Right forelimb (tissue), 1 donor: ENCODE measurements around the gene GDPD5.

Experiments
- DNase-seq: peaks from one replicate; pipeline ENCODE4 v3.0.0-alpha.2; 2018

Gene GDPD5

GRCh38 chr11:75514596-75514995 lies 11.1 kb downstream of the GDPD5 start:
- no peak for DNase-seq

DNA sequence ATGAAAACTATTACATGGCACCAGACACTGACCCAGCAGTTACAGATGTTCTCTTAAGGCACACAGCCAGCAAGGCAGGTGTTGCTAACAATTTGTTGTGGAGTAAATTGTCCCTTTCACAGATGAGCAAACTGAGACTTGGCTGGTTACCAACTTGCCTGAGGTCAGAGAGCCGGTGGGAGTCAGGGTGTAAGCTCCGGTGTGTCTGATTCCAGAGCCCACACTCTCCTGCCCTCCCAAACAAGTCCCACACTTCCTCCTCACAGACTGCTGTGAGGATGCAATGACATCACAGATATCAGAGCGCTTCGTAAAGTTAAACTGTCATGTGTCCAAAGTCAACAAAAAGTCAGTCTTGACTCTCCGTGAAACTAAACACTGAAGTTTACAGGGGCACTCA lies 12.5 kb downstream of the GDPD5 start:
- no peak for DNase-seq

DNA sequence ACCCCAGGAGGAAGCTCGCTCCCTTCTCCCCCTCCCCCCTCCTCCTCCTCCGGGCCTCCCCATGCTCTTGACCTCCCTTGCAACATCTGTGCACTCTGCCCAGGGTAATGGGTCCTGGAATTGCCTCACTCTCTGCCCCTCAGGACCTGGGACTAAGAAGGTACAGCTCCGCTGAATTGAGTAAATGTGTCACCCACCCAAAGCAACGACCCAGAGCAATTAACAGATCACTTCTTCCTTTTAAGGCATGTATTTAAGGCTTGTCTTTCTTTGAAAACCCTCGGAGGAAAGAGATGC lies 15.1 kb downstream of the GDPD5 start:
- DNase-seq: no peak

DNA sequence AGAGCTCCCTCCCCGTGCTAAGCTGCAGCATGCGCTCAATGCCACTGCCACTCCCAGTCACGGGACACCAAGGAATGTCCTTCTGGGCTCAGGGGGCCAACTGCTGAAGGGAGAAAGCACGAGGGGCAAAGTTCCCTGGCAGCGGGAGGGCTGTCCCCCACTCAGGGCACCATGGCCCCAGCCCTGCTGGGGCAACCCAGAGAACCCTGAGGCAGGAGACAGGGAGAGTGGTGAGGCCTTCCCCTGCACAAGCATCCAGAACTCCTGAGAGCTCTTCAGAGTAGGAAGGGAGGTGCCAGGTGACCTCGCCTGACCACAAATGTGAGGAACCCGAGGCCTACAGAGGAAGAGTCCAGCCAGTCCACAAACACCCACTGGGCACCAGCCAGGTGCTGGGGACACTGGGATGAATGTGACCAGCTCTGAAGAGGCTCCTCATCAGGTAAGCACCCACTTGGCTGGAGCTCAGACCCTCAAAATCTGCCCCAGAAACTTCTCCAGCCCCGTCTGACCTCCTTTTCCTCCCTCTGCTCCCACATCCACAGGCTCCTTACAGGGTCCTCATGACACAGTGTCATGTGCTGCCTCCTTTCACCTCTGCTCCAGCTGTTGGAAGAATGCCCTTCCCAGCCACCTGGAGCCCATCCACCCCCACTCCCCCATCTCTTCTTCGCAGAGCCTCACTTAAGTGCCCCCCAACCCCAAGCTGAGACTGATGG lies 15.6 kb downstream of the GDPD5 start:
- no peak for DNase-seq

- DNase-seq: no peak
Observed at GRCh38 chr11:75509020-75509720, 16.6 kb downstream of the GDPD5 start.

GRCh38 chr11:75508051-75508561 lies 17.6 kb downstream of the GDPD5 start:
- no peak for DNase-seq

- no peak for DNase-seq
Observed at GRCh38 chr11:75507571-75507970, 18.2 kb downstream of the GDPD5 start.

- DNase-seq: no peak
Observed at GRCh38 chr11:75506827-75507226, 18.9 kb downstream of the GDPD5 start.

- DNase-seq: no peak
Observed at GRCh38 chr11:75505916-75506692, 19.6 kb downstream of the GDPD5 start.

DNA sequence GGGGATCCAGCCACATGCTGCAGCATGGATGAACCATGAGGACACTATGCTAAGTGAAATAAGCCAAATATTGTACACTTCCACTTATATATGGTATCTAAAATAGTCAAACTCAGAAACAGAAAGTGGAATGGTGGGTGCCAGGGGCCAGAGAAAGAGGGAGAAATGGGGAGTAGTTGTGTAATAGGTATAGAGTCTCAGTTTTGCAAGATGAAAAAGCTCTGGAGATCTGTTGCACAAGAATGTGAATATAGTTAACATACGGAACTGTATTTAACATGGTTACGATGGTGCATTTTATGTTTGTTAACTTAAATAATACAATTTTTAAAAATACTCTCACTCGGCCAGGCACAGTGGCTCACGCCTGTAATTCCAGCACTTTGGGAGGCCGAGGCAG lies 21.2 kb downstream of the GDPD5 start:
- no peak for DNase-seq

DNA sequence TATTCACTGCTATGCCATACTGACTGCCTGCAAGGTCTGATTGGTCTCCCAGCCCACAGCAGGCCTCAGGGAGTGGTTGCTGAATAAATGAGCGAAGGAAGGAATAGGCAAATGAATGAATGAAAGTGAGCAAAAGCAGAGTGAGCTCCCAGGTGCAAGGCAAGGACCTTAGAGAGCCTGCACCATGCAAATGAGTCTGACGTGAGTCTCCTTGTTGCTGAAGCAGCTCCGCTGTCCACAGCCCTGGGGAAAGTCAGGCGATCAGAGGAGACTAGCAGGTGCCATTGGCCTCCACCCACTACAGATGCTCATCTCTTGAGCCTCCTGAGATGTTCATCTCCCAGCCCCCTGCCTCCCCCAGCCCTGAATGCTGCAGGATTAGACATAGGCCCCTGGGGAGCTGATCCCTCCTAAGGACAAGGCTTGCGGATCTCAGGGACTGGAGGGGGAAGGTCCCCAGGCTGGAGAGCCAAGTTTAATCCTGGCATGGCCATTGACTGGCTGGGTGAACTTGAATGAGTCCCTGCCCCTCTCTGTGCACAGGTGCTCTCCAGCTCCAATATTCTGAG lies 22.1 kb downstream of the GDPD5 start:
- no peak for DNase-seq

- DNase-seq: no peak
Observed at GRCh38 chr11:75502138-75502537, 23.6 kb downstream of the GDPD5 start.

GRCh38 chr11:75500742-75501141 lies 25.0 kb downstream of the GDPD5 start:
- DNase-seq: no peak

DNA sequence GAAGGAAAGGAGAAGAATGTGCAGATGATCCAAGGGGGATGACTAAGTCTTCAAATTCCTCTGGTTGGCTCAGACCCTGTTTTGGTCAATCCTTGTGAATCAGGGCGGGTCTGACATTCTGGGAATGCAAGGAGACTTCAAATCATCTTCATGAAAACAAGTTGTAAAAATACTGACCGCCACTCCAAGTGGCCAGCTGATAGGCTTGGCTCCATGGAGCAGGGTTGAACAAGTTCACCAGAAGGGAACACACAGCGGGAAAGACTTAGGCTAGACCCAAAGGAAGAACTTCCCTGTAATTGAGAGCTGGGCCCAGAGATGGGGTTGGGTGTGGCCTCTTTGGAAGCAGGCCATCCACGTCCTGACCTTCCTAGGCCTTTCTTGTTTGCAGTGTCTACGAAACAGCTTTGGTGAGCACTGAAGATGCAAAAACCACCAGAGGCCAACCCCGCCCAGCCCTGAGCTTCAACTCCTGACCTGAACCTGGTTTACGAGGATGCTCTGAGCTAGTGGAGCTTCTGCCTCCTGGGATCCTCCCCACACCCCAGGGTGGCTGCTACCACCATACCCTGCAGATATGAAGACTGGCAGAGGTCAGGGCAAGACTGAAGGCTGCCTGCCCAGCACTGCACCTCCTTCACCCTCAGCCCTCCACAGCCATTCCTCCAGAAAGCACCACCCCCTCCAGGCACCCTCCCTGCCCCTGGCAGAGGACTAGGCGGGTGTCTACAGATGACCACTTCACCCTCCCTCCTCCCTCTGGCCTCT lies 26.1 kb downstream of the GDPD5 start:
- no peak for DNase-seq

- no peak for DNase-seq
Observed at GRCh38 chr11:75498556-75499255, 27.0 kb downstream of the GDPD5 start.

DNA sequence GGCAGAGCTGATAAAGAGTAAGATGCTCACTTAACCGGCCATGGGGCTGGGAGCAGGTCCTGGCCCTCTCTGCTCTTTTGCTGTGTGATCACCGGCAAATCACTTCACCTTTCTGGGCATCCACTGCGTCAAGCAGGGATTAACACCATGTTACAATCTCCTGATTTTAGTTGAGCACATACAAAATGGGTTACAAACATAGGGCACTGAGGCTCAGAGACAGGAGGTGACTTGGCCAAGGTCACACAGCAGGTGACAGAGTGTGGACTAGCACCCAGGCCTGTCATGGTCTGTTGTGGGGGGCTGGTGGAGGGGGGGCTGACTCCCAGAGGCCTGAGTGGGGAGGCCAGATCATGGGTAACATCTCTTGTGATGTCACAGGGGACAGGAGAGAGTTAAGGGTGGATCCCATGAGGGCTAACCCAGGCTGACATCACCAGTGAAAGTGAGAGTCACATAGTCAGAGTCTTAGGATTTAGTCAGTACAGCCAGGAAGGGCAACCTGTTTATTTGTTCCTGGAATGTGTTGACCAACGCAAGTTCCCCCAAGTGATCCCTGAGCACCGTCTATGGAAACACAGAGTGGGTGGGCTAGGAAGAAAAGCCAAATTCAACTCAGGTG lies 27.8 kb downstream of the GDPD5 start:
- no peak for DNase-seq

- no peak for DNase-seq
Observed at GRCh38 chr11:75496305-75496752, 29.4 kb downstream of the GDPD5 start.

GRCh38 chr11:75495749-75496304 lies 29.9 kb downstream of the GDPD5 start:
- DNase-seq: no peak

DNA sequence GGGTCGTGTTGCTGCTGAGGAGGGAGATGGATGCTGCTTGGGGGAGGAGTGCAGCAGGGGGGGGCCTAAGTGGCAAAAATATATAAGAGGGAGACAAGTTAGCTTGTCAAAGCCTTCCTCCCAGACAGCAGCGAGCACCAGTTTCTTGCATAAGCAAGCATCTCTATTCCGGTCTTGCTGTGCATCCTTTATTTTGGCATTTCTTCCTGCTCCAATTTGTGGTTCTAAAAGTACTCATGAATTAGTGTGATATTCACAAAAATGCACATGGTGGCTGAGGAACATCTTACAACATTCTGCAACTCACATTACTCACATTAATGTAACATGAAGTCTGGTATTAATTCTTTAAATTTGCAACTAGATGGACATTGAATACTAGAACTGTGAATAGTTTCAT lies 32.1 kb downstream of the GDPD5 start:
- no peak for DNase-seq

GRCh38 chr11:75492181-75492820 lies 33.4 kb downstream of the GDPD5 start:
- no peak for DNase-seq

- DNase-seq: no peak
Observed at GRCh38 chr11:75491465-75491864, 34.3 kb downstream of the GDPD5 start.
